CD4-positive, alpha-beta T cell treated with Interleukin-15 for 1 hour (primary cell): Measurements from ENCODE around the gene GREM1.

Experiments used
- DNase-seq: peaks from one replicate; pipeline ENCODE4 v3.0.0-alpha.2; 2020

The GREM1 gene

GRCh38 chr15:32732574-32733157 is 14.9 kb downstream of the GREM1 start:
- DNase-seq = no peak

- no peak for DNase-seq
These were observed 15.5 kb downstream of the GREM1 start for GRCh38 chr15:32733281-32733680.

GRCh38 chr15:32735989-32736700 is 18.3 kb downstream of the GREM1 start:
- DNase-seq = no peak

- no peak for DNase-seq
These were observed 18.9 kb downstream of the GREM1 start for GRCh38 chr15:32736701-32737061.

GRCh38 chr15:32737304-32737703 is 19.5 kb downstream of the GREM1 start:
- no peak for DNase-seq

- DNase-seq = no peak
These were observed 20.9 kb downstream of the GREM1 start for GRCh38 chr15:32738666-32739065.

GRCh38 chr15:32739522-32740063 is 21.8 kb downstream of the GREM1 start:
- DNase-seq = no peak

- no peak for DNase-seq
These were observed 25.8 kb downstream of the GREM1 start for GRCh38 chr15:32743411-32744140.

- DNase-seq = no peak
These were observed 28.5 kb downstream of the GREM1 start for GRCh38 chr15:32746116-32746857.

GRCh38 chr15:32747921-32748342 is 30.1 kb downstream of the GREM1 start:
- DNase-seq = no peak

- DNase-seq = no peak
These were observed 33.2 kb downstream of the GREM1 start for GRCh38 chr15:32750979-32751378.

- DNase-seq = no peak
These were observed 39.6 kb downstream of the GREM1 start for GRCh38 chr15:32757426-32757825.

- DNase-seq = no peak
These were observed 45.5 kb downstream of the GREM1 start for GRCh38 chr15:32763295-32763694.

GRCh38 chr15:32765236-32765635 is 47.4 kb downstream of the GREM1 start:
- DNase-seq = no peak

GRCh38 chr15:32766101-32766500 is 48.3 kb downstream of the GREM1 start:
- no peak for DNase-seq

GRCh38 chr15:32767236-32767635 is 49.4 kb downstream of the GREM1 start:
- no peak for DNase-seq

- no peak for DNase-seq
These were observed 56.2 kb downstream of the GREM1 start for GRCh38 chr15:32774022-32774421.

- no peak for DNase-seq
These were observed 57.3 kb downstream of the GREM1 start for GRCh38 chr15:32775103-32775502.

GRCh38 chr15:32778391-32779176 is 60.8 kb downstream of the GREM1 start:
- DNase-seq = no peak

GRCh38 chr15:32781781-32782180 is 64.0 kb downstream of the GREM1 start:
- no peak for DNase-seq

- DNase-seq = no peak
These were observed 66.8 kb downstream of the GREM1 start for GRCh38 chr15:32784581-32784980.

- DNase-seq = no peak
These were observed 69.1 kb downstream of the GREM1 start for GRCh38 chr15:32786906-32787305.
